H1 (cell line): ENCODE data around the gene GTPBP1. TPM values are rescaled to one million over a fixed set of nuclear protein-coding genes. Genes with fewer than 3 reads are reported as not detected.

Experiments
- CTCF ChIA-PET: fragments of 300-600 bp; sonication (Branson Sonifier 250); formaldehyde crosslinking; loops from one replicate; lab custom pipeline; 2021; ENCODE audit not compliant: partially characterized antibody; lab: Charles Lee
- POLR2A ChIA-PET: fragments of 300-600 bp; sonication (Branson Sonifier 250); formaldehyde crosslinking; loops from one replicate; lab custom pipeline; 2021; ENCODE audit warnings: inconsistent platforms; ENCODE audit not compliant: partially characterized antibody; lab: Charles Lee
- DNase-seq, 2 experiments: peaks; one replicate each; pipeline versions ENCODE4 v3.0.0 to v3.0.0-alpha.2; 2010 to 2022; ENCODE audit warnings: low spot score in 2 of 2, low read depth in 1 of 2, mixed read lengths in 1 of 2
- FAIRE-seq: peaks from 2 replicates; lab custom pipeline; 2011; peaks lifted over from hg19 to GRCh38; lab: Jason Lieb, UNC
- H2AFZ ChIP-seq: 2 replicates; pipeline ENCODE4 v1.8.1; 2012; ENCODE audit warnings: low read length, inconsistent platforms
- H2AK5ac ChIP-seq: 2 replicates; pipeline ENCODE4 v1.6.1; 2013; ENCODE audit warnings: low read depth, low read length
- H2BK120ac ChIP-seq: replicated peaks from 2 replicates; pipeline ENCODE3; 2013; ENCODE audit warnings: low read depth, low read length, inconsistent platforms
- H2BK12ac ChIP-seq: 2 replicates; pipeline ENCODE4 v1.6.1; 2013; ENCODE audit warnings: low read depth, low read length
- H2BK15ac ChIP-seq: 2 replicates; pipeline ENCODE4 v1.6.1; 2013; ENCODE audit warnings: low read length
- H2BK20ac ChIP-seq: 2 replicates; pipeline ENCODE4 v1.6.1; 2013; ENCODE audit warnings: low read length
- H2BK5ac ChIP-seq: 2 replicates; pipeline ENCODE4 v1.6.1; 2013; ENCODE audit warnings: low read depth, low read length
- H3K14ac ChIP-seq: 2 replicates; pipeline ENCODE4 v1.6.1; 2013; ENCODE audit warnings: inconsistent platforms; ENCODE audit not compliant: insufficient read length
- H3K18ac ChIP-seq: 2 replicates; pipeline ENCODE4 v1.6.1; 2013; ENCODE audit warnings: low read length; ENCODE audit errors: extremely low read depth
- H3K23ac ChIP-seq: 2 replicates; pipeline ENCODE4 v1.6.1; 2013; ENCODE audit warnings: inconsistent platforms; ENCODE audit not compliant: insufficient read length
- H3K23me2 ChIP-seq: 2 replicates; pipeline ENCODE4 v1.6.1; 2013; ENCODE audit warnings: low read depth, low read length
- H3K27ac ChIP-seq: 2 replicates; pipeline ENCODE4 v1.6.1; 2011; ENCODE audit warnings: low read depth, low read length, inconsistent platforms
- H3K27me3 ChIP-seq, 4 experiments: replicated peaks in 1 of 4; 1 replicate in 1 of 4; 2 replicates in 3 of 4; pipeline versions ENCODE4 v1.6.1 to v1.8.1; 2011 to 2013; ENCODE audit warnings: low read length in 3 of 4, mild to moderate bottlenecking in 3 of 4, inconsistent platforms in 2 of 4, mixed read lengths in 2 of 4, moderate library complexity in 1 of 4; ENCODE audit not compliant: control insufficient read depth in 3 of 4, insufficient read depth in 3 of 4; ENCODE audit errors: extremely low read depth in 1 of 4
- H3K36me3 ChIP-seq, 4 experiments: 2 replicates each; pipeline versions ENCODE4 v1.6.1 to v1.8.1; 2011 to 2013; ENCODE audit warnings: mild to moderate bottlenecking in 4 of 4, low read length in 3 of 4, moderate library complexity in 2 of 4, control low read depth in 1 of 4, inconsistent platforms in 1 of 4; ENCODE audit not compliant: insufficient read depth in 4 of 4, control insufficient read depth in 2 of 4
- H3K4ac ChIP-seq: replicated peaks from 2 replicates; pipeline ENCODE3; 2013; ENCODE audit warnings: low read length, low read depth, mixed read lengths, inconsistent platforms; ENCODE audit not compliant: insufficient read length
- H3K4me1 ChIP-seq, 4 experiments: replicated peaks in 1 of 4; 1 replicate in 1 of 4; 2 replicates in 3 of 4; pipeline versions ENCODE4 v1.6.1 to v1.8.1; 2011 to 2013; ENCODE audit warnings: low read length in 3 of 4, inconsistent platforms in 2 of 4, mixed read lengths in 1 of 4; ENCODE audit not compliant: insufficient read depth in 4 of 4, control insufficient read depth in 3 of 4
- H3K4me2 ChIP-seq, 2 experiments: 2 replicates each; pipeline versions ENCODE4 v1.6.1 to v1.8.1; 2011 to 2013; ENCODE audit warnings: low read depth in 2 of 2, low read length in 2 of 2, control low read depth in 1 of 2, inconsistent platforms in 1 of 2, mild to moderate bottlenecking in 1 of 2; ENCODE audit not compliant: insufficient read depth in 1 of 2
- H3K4me3 ChIP-seq, 4 experiments: fragments of 200-600, 300-600 bp in 1 of 4; sonication (generic), shearing (Covaris generic), sonication (Bioruptor Twin) in 1 of 4; 2 replicates each; pipeline versions ENCODE4 v1.5.1 to v1.8.1; 2011 to 2016; ENCODE audit warnings: low read length in 4 of 4, low read depth in 3 of 4, control low read depth in 2 of 4, inconsistent platforms in 2 of 4, mild to moderate bottlenecking in 2 of 4, mixed read lengths in 1 of 4, moderate library complexity in 1 of 4; ENCODE audit not compliant: insufficient read depth in 2 of 4; ENCODE audit errors: extremely low read depth in 1 of 4
- H3K56ac ChIP-seq: replicated peaks from 2 replicates; pipeline ENCODE3; 2013; ENCODE audit warnings: low read depth, mild to moderate bottlenecking, mixed read lengths, low read length, inconsistent platforms; ENCODE audit not compliant: insufficient read length
- H3K79me1 ChIP-seq: 2 replicates; pipeline ENCODE4 v1.6.1; 2013; ENCODE audit warnings: low read depth, low read length, control low read depth
- H3K79me2 ChIP-seq, 2 experiments: 2 replicates each; pipeline versions ENCODE4 v1.6.1 to v1.8.1; 2012 to 2013; ENCODE audit warnings: low read length in 2 of 2, mild to moderate bottlenecking in 2 of 2, inconsistent platforms in 1 of 2; ENCODE audit not compliant: insufficient read depth in 2 of 2, control insufficient read depth in 1 of 2
- H3K9ac ChIP-seq, 4 experiments: replicated peaks in 1 of 4; 1 replicate in 1 of 4; 2 replicates in 3 of 4; pipeline versions ENCODE4 v1.6.1 to v1.8.1; 2011 to 2013; ENCODE audit warnings: low read depth in 3 of 4, low read length in 3 of 4, control low read depth in 2 of 4, mild to moderate bottlenecking in 2 of 4, moderate library complexity in 2 of 4, inconsistent platforms in 1 of 4; ENCODE audit errors: extremely low read depth in 1 of 4
- H3K9me3 ChIP-seq, 2 experiments: 2 replicates each; pipeline versions ENCODE4 v1.6.1 to v1.8.1; 2012 to 2013; ENCODE audit warnings: mild to moderate bottlenecking in 2 of 2, moderate library complexity in 2 of 2, control low read depth in 1 of 2, inconsistent platforms in 1 of 2, low read depth in 1 of 2, low read length in 1 of 2, mixed read lengths in 1 of 2; ENCODE audit not compliant: insufficient read depth in 2 of 2
- H4K20me1 ChIP-seq, 2 experiments: replicated peaks in 1 of 2; 2 replicates each; pipeline versions ENCODE3 to v1.8.1; 2011 to 2013; ENCODE audit warnings: inconsistent platforms in 2 of 2, low read length in 2 of 2, mild to moderate bottlenecking in 1 of 2; ENCODE audit not compliant: insufficient read depth in 2 of 2, control insufficient read depth in 1 of 2
- H4K5ac ChIP-seq: 2 replicates; pipeline ENCODE4 v1.6.1; 2013; ENCODE audit warnings: low read length, low read depth, mixed read lengths, inconsistent platforms; ENCODE audit not compliant: insufficient read length
- H4K8ac ChIP-seq: 2 replicates; pipeline ENCODE4 v1.8.0; 2013; ENCODE audit warnings: mild to moderate bottlenecking, moderate library complexity, low read length, inconsistent platforms; ENCODE audit not compliant: insufficient read depth; ENCODE audit errors: extremely low read depth
- H4K91ac ChIP-seq: replicated peaks from 2 replicates; pipeline ENCODE3; 2013; ENCODE audit warnings: low read length, mixed read lengths, inconsistent platforms; ENCODE audit not compliant: insufficient read length
- SAP30 ChIP-seq: fragments of 300-600 bp; sonication (generic); IDR thresholded peaks from 2 replicates; pipeline ENCODE4 v1.7.1; 2012; ENCODE audit warnings: low read length, moderate library complexity, mild to moderate bottlenecking, inconsistent platforms; ENCODE audit not compliant: insufficient read depth, insufficient replicate concordance
- USF2 ChIP-seq: IDR thresholded peaks from 2 replicates; pipeline ENCODE4 v1.6.1; 2011; ENCODE audit warnings: low read length, improper control_type of control experiment
- WGBS, 2 experiments: shearing (Covaris generic) in 1 of 2; methylation state at CpG; one replicate each; pipeline versions ENCODE4 v1.1.6 to v1.1.7; 2013 to 2015; ENCODE audit warnings: low lambda C conversion rate in 2 of 2, mixed read lengths in 2 of 2, inconsistent platforms in 1 of 2, low coverage in 1 of 2, missing lambda C conversion rate in 1 of 2; ENCODE audit not compliant: insufficient replicate concordance in 2 of 2, insufficient coverage in 1 of 2, insufficient read length in 1 of 2; ENCODE audit errors: extremely low coverage in 1 of 2, missing lambda C conversion rate in 1 of 2; 5-methylcytosine and 5-hydroxymethylcytosine counted together
- polyA plus RNA-seq, 7 experiments: library from polyadenylated mRNA; depleted of rRNA in 3 of 7; stranded (reverse) in 5 of 7; unstranded in 2 of 7; fragments of >200 nt in 5 of 7; fragments of 200-250 nt in 2 of 7; gene quantifications; 1 replicate in 5 of 7; 2 replicates in 1 of 7; 4 replicates in 1 of 7; pipeline versions ENCODE4 v1.2.1 to v1.2.3, GENCODE V29; 2011 to 2013; ENCODE audit warnings: missing spikeins in 2 of 7, mixed read lengths in 2 of 7
- total RNA-seq: library from RNA; stranded (reverse); fragmentation: NEBNext Ultra II Directional; extraction: Animal tissue kit (Norgen Biotek cat#: 25700); gene quantifications from 2 replicates; pipeline ENCODE4 v1.2.1, GENCODE V29; 2021

The GTPBP1 gene
- total and polyA plus RNA-seq, 2 of the 8 experiments (the other 6 are each of a cell fraction or from before 2014, with no cell fraction given): 53.1 to 91.8 TPM

GRCh38 chr22:38657045-38657909 is 48.5 kb upstream of the GTPBP1 start:
- H2BK20ac ChIP-seq: no peak overlapping the region
- ChIA-PET POLR2A (interaction anchor here (0.6 to 1.4 kb wide), 6 partner anchors 10 to 55 kb away, joined by 3 to 5 read pairs (median 4); partner anchors contain the start of gene GTPBP1), CTCF (interaction anchor here (1.6 kb wide), 1 partner anchor 22 kb away, joined by 4 read pairs; no protein-coding TSS in a partner anchor)
- peaks cover 0 to 5% (median 1%) of the 10 kb centered on the region in 4 experiments; a peak in 3 of 7 replicates for H3K4me1 ChIP-seq
- no peak overlapping the region for H4K5ac ChIP-seq
- peak overlapping the region; percentile 99; the same call in 1 of the 2 replicates for H3K27ac ChIP-seq
- H3K9me3 ChIP-seq: no peaks in the 10 kb centered on the region
- H3K4me3 ChIP-seq: peak overlapping the region; percentile 86 to 94 (median 87)
- no peak overlapping the region for H3K23ac ChIP-seq
- no peak overlapping the region for H3K56ac ChIP-seq
- H3K23me2 ChIP-seq: peaks cover 5% of the 10 kb centered on the region
- peak overlapping the region; percentile 61 to 99 (median 88); a peak in 6 of 7 replicates for H3K9ac ChIP-seq
- no peaks in the 10 kb centered on the region for H3K27me3 ChIP-seq
- H2BK15ac ChIP-seq: no peak overlapping the region
- no peak overlapping the region for H2AK5ac ChIP-seq
- H3K79me2 ChIP-seq: 0 out of 4 replicates have a peak, but pooled peaks cover 0 to 7% of the 10 kb centered on the region in 2 experiments
- no peaks in the 10 kb centered on the region for H4K20me1 ChIP-seq
- DNase-seq (peak in 1 of 2 experiments; percentile 49), FAIRE-seq (no peak)
- no peak overlapping the region for H3K4ac ChIP-seq
- no peak overlapping the region for H2BK12ac ChIP-seq
- no peaks in the 10 kb centered on the region for H3K36me3 ChIP-seq
- no peaks in the 10 kb centered on the region for H3K79me1 ChIP-seq
- peak overlapping the region; percentile 75 to 90 for H3K4me2 ChIP-seq
- WGBS, 2 experiments: 25% methylated on average over 16 of the region's 16 CpGs; no CpG with 5 or more reads in 1 of the 2 experiments
- H2BK5ac ChIP-seq: 0 out of 2 replicates have a peak overlapping the region, but pooled peaks have one; percentile 99
- no peak overlapping the region for H3K14ac ChIP-seq
- no peak overlapping the region for H2BK120ac ChIP-seq
- no peak overlapping the region; the same call in 1 of the 2 replicates for H4K8ac ChIP-seq
- H2AFZ ChIP-seq: peak overlapping the region; percentile 98
- no peak overlapping the region for H4K91ac ChIP-seq
- H3K18ac ChIP-seq: no peak overlapping the region
- TF ChIP-seq SAP30 (peak; percentile 1), USF2 (no peak)
